Right lobe of liver (tissue), 4 donors: ENCODE data around the gene ADGRD1.

Experiments
- POLR2A ChIP-seq: fragments of 450-650 bp; IDR thresholded peaks from one replicate; pipeline ENCODE4 v1.6.1; 2017; ENCODE audit warnings: antibody characterized with exemption, mild to moderate bottlenecking
- TF ChIP-seq, protein P1 (sequence below), 4 donors: fragments of 200-600 bp in 3 of 4; fragments of 450-650 bp in 1 of 4; IDR thresholded peaks; one replicate each; pipeline versions ENCODE4 v1.5.1 to v1.8.0; 2016 to 2022; ENCODE audit warnings: antibody characterized with exemption in 4 of 4, mild to moderate bottlenecking in 2 of 4
- donor health status: DM: no; HTN: no; CAD: no.
- donor health status: DM: no; HTN: no; CAD: no.
- donor health status: DM: no; HTN: yes; CAD: no.

GRCh38 chr12:130984183-130985058, 30.7 kb downstream of the ADGRD1 start:
- TF ChIP-seq, protein P1, sequence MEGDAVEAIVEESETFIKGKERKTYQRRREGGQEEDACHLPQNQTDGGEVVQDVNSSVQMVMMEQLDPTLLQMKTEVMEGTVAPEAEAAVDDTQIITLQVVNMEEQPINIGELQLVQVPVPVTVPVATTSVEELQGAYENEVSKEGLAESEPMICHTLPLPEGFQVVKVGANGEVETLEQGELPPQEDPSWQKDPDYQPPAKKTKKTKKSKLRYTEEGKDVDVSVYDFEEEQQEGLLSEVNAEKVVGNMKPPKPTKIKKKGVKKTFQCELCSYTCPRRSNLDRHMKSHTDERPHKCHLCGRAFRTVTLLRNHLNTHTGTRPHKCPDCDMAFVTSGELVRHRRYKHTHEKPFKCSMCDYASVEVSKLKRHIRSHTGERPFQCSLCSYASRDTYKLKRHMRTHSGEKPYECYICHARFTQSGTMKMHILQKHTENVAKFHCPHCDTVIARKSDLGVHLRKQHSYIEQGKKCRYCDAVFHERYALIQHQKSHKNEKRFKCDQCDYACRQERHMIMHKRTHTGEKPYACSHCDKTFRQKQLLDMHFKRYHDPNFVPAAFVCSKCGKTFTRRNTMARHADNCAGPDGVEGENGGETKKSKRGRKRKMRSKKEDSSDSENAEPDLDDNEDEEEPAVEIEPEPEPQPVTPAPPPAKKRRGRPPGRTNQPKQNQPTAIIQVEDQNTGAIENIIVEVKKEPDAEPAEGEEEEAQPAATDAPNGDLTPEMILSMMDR (IDR thresholded peaks at IDR 0.05), result no peak
- TF ChIP-seq POLR2A, result no peak
